Measurements from ENCODE around the gene GPR15. TPM values are rescaled to one million over a fixed set of nuclear protein-coding genes. Genes with fewer than 3 reads are reported as not detected.

Gene GPR15
- total and polyA plus RNA-seq, 10 of the 15 experiments (the other 5 are each of a cell fraction or from before 2014, with no cell fraction given), result 70.7 to 150 (median 115) TPM

DNA sequence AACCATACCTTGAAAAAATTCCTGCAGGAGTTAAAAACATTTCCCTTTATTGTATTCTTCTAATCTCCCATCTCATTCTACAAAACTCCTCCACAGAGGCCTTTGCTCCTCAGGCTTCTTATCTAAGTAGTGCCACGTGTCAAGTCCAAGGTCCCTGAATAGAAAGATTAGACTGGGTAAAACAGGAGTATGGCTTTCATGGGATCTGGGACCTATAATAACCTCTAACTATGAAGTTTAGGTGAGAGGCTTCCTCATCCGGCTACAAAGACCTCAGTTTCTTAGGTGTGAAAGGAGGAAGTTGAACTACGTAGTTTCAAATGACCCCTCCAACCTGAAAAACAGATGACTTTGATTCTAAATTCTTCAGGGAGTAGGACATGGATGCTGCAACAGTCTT, 20.0 kb downstream of the GPR15 start (continued):
- TF ChIP-seq, protein P1, sequence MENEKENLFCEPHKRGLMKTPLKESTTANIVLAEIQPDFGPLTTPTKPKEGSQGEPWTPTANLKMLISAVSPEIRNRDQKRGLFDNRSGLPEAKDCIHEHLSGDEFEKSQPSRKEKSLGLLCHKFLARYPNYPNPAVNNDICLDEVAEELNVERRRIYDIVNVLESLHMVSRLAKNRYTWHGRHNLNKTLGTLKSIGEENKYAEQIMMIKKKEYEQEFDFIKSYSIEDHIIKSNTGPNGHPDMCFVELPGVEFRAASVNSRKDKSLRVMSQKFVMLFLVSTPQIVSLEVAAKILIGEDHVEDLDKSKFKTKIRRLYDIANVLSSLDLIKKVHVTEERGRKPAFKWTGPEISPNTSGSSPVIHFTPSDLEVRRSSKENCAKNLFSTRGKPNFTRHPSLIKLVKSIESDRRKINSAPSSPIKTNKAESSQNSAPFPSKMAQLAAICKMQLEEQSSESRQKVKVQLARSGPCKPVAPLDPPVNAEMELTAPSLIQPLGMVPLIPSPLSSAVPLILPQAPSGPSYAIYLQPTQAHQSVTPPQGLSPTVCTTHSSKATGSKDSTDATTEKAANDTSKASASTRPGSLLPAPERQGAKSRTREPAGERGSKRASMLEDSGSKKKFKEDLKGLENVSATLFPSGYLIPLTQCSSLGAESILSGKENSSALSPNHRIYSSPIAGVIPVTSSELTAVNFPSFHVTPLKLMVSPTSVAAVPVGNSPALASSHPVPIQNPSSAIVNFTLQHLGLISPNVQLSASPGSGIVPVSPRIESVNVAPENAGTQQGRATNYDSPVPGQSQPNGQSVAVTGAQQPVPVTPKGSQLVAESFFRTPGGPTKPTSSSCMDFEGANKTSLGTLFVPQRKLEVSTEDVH (IDR thresholded peaks at IDR 0.05; ENCODE audit: low read depth, partially characterized antibody), result no peak

DNA sequence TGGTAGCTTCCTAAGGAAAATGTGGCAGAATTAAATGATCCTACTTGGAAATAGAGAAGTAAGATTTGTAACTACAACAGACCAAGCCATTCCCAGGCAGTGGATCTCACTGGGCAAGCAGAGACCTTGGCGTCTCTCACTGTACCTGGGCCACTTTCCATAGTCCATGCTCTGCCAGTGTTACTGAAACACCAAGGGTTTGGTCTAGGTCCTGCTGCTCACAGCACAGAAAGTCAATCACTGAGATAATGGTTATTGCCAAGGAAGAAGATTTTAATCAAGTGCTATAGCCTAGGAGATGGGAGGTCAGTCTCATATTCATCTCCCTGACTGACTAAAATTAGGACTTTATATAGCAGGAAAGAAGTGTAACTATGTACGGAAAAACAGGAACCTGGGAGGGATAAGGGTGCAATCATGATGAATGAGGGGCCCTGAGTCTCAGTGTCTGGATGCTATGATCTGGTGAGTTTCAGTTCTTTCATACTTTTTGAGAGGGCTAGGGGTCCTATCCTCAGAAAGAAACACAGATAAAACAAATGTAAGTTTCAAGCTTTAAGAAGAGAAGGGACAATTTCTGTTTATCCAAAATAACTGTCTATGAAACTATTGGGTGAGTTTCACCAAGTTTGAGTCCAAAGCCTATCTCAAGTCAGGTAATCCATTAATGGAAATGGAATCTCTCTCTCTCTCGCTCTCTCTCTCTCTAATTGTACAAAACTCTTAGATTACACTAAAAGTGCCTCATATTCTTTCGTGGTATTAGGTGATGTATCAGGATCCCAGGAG, 20.6 kb downstream of the GPR15 start:
- ATAC-seq (peak; percentile 5), FAIRE-seq (no peak), DNase-seq (ENCODE audit: low read depth, low spot score) (no peak)
- in situ Hi-C loops (cut with MboI) (no loop called here), intact Hi-C loops (cut with micrococcal nuclease; ENCODE audit: unreplicated experiment) (loop anchor here (10.0 kb wide), 1 partner anchor 862 kb away; no protein-coding TSS in a partner anchor)
- Histone ChIP-seq H3K36me3 (ENCODE audit: control insufficient read depth in 2 of 2, insufficient read depth in 2 of 2, low read length in 1 of 2) (no peaks in the 10 kb centered on the region), H3K4me2 (ENCODE audit: control insufficient read depth, insufficient read depth) (peak overlapping the region; percentile 57), H4K20me1 (ENCODE audit: control insufficient read depth, insufficient read depth) (no peaks in the 10 kb centered on the region), H3K79me2 (ENCODE audit: control insufficient read depth, insufficient read depth, low read length) (peaks cover 94% of the 10 kb centered on the region), H2AFZ (ENCODE audit: control insufficient read depth, low read depth, low read length) (no peak overlapping the region), H3K4me1 (ENCODE audit: control insufficient read depth, insufficient read depth, low read length) (peaks cover 25% of the 10 kb centered on the region), H3K27ac (ENCODE audit: control insufficient read depth, insufficient read depth) (peak overlapping the region; percentile 100), H3K9ac (ENCODE audit: control insufficient read depth, insufficient read depth, low read length) (peak overlapping the region; percentile 94), H3K27me3 (replicated peaks in 1 of 2; ENCODE audit: control insufficient read depth in 2 of 2, insufficient read depth in 2 of 2, low read length in 1 of 2) (no peaks in the 10 kb centered on the region), H3K4me3 (peak overlapping the region; percentile 73), H3K9me3 (replicated peaks; ENCODE audit: control insufficient read depth, insufficient read depth, low read length) (no peaks in the 10 kb centered on the region)
- POLR2A ChIA-PET, result interaction anchor here (0.9 to 23.2 kb wide), 6 partner anchors 10 to 29 kb away, joined by 3 to 350 read pairs (median 4); partner anchors contain the start of gene GPR15
- SMC1A ChIA-PET (ENCODE audit: uncharacterized antibody, unreplicated experiment), result interaction anchor here (2.6 to 23.6 kb wide), 5 partner anchors 10 to 27 kb away, joined by 8 to 603 read pairs (median 73); partner anchors contain the start of gene GPR15
- CTCF ChIA-PET, result interaction anchor here (1.1 to 5.9 kb wide), 6 partner anchors 10 to 20 kb away, joined by 3 to 32 read pairs (median 8); no protein-coding TSS in a partner anchor
- WGBS (ENCODE audit: insufficient coverage, insufficient replicate concordance, low lambda C conversion rate, missing lambda C conversion rate), result 19% methylated on average over 4 of the region's 4 CpGs
- RAD21 ChIA-PET (ENCODE audit: unreplicated experiment), result interaction anchor here (1.0 to 20.2 kb wide), 5 partner anchors 10 to 41 kb away, joined by 3 to 511 read pairs (median 7); partner anchors contain the start of genes CPOX and GPR15
- TSS peak; percentile 87 for BruUV-seq (replicated peaks)
- no peak for TF ChIP-seq MAX (IDR thresholded peaks at IDR 0.05; ENCODE audit: low read depth, low read length)
- TF ChIP-seq YY1 (IDR thresholded peaks at IDR 0.05; ENCODE audit: low read depth, low read length), result no peak
- 0 out of 2 replicates have a peak, but pooled peaks have one; percentile 21 for TF ChIP-seq POLR2A (IDR thresholded peaks at IDR 0.05; ENCODE audit: low read depth, low read length)
- TF ChIP-seq HDAC6 (IDR thresholded peaks at IDR 0.05; ENCODE audit: unreplicated experiment), result no peak
- no peak for TF ChIP-seq CBX3 (IDR thresholded peaks at IDR 0.05; ENCODE audit: borderline replicate concordance, low read depth)
- no peak for TF ChIP-seq YBX1 (IDR thresholded peaks at IDR 0.05)
- peak; percentile 15 for TF ChIP-seq NFIC (IDR thresholded peaks at IDR 0.05; ENCODE audit: low read depth, low read length)
- TF ChIP-seq NRF1 (conservative IDR thresholded peaks at IDR 0.05; ENCODE audit: low read depth, low read length), result no peak
- 0 out of 2 replicates have a peak, but pooled peaks have one; percentile 5 for TF ChIP-seq FOXM1 (IDR thresholded peaks at IDR 0.05; ENCODE audit: low read depth, low read length)
- 0 out of 2 replicates have a peak, but pooled peaks have one; percentile 5 for TF ChIP-seq CREM (IDR thresholded peaks at IDR 0.05; ENCODE audit: low read depth)
- peak; percentile 62; the same call in 1 of the 2 replicates for TF ChIP-seq IKZF1 (conservative IDR thresholded peaks at IDR 0.05)
- no peak for TF ChIP-seq GABPA (IDR thresholded peaks at IDR 0.05; ENCODE audit: low read depth)
- TF ChIP-seq STAT3 (IDR thresholded peaks at IDR 0.05; ENCODE audit: low read depth, low read length), result no peak
- no peak for TF ChIP-seq ASH2L (IDR thresholded peaks at IDR 0.05; ENCODE audit: borderline replicate concordance, low read depth)
- 0 out of 2 replicates have a peak, but pooled peaks have one; percentile 25 for TF ChIP-seq ZBTB11 (CRISPR knock-in tag; IDR thresholded peaks at IDR 0.05)

Data from GM12878 (cell line).